GM21576 (cell line): ENCODE data around the gene PHC3.
A peak's percentile ranks its signal among the peaks of the same experiment; 100 is the strongest.

ENCODE experiments used
- ATAC-seq: cut with Tn5 transposase; IDR thresholded peaks from one replicate; pipeline ENCODE4 v1.9.1; 2021; ENCODE audit warnings: mild to moderate bottlenecking, moderate library complexity; ENCODE audit not compliant: unreplicated experiment

PHC3 gene

DNA sequence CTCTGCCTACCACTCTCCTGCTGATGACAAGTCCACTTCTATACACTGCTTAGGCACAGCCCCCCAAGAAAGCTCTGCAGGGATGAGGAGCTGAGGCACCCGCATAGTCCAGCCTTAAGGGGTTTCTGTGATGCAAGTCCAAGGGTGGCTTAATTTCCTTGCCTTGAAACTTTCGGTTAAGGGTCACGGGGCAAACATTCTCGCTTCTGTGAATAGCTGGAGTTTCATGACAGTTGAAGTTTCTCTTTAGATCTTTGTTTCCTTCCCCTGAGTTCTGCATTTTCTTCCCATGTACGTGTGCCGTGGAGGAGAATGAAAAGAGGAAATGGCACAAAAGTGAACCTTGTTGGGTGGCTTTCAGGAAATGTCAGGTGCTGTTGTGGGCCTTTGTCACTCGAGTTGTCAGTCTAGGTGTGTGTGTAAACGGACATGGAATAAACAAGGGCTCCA lies 136.7 kb downstream of the PHC3 start:
- peak; percentile 87 for ATAC-seq

DNA sequence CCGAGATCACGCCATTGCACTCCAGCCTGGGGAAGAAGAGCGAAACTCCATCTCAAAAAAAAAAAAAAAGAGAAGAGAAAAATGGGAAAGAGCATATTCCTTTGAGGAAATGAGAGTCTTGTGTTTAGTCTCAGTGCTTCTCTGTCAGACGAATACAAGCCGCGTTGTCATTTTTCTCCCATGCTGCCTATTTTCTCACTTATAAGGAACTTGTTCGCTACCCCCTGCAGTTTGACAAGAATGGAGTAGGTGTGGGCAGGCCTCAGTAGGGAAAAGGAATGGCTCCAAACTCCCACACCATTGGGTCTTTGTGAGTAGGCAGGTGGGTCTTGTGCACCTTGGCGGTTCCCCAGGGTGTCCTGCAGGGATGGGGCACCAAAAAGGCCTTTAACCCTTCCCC lies 137.3 kb downstream of the PHC3 start:
- no peak for ATAC-seq

DNA sequence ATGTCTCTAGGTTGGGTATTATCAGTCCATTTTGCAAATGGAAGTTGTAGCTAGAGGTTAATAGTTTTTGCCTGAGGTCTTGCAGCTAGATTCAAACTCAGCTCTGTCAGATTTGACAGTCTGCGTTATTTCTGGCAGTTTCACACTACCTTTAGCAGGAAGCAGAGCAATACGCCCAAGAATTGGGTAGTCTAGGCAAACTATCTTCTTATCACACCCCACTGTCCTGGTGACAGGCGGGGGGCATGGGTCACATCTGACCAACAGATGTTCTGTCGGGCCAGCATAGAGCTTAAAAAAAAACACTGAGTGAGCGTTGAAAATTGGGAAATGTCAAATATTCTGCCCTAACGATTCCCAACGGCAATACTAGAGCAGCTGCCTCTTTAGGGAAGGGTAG lies 138.0 kb downstream of the PHC3 start:
- ATAC-seq, result no peak

DNA sequence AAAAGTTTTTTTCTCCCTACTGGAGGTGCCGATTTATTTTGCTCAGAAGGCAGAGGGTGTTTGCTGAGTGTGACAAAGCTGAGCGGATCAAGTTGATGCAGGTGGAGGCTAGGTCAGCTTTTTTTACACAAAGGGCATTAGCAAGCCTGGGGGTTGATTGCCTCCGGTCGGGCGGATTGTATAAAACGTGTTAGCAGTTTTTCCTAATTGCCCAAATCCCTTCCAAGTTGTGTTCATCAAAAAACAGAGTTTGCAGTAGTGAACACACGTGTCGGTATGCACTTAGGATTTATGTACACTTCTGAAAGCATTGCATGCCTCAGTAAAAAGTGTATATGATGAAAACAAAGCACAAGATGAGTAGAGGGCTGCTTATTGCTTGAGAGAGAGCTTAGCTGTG lies 141.1 kb downstream of the PHC3 start:
- no peak for ATAC-seq

DNA sequence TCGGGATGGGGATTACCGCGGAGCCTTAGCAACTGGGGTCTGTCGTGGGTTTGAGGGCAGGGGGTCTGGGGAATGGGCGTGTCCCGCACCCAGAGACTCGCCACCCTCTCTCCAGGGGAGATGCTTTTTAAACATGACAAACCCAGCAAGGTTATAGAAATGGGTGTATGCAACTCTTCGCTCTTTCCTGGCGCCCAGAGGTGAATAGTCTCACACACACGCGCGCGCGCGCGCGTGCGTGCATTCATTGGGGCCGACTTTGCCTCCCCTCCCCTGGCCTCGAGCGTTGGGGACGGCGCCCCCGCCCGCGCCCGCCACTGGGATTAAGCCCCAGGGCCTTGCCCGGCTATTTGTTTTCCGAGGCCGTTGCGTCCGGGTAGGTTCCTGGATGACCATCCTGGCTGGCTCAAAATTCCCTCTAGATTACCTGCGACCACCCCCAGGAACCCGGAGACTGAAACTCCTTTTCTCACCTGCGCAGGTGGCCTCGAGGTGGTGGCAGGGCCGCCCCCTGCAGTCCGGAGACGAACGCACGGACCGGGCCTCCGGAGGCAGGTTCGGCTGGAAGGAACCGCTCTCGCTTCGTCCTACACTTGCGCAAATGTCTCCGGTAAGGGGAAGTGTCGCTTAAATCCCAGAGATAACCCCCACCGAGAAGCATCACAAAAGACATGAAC lies 143.0 kb downstream of the PHC3 start:
- no peak for ATAC-seq
